Progenitor cell of endocrine pancreas (in vitro differentiated cells): Measurements from ENCODE around the gene TMCC2. TPM values are rescaled to one million over a fixed set of nuclear protein-coding genes. Genes with fewer than 3 reads are reported as not detected.

Source experiments
- DNase-seq: peaks from one replicate; pipeline ENCODE4 v3.0.0; 2021; ENCODE audit warnings: low spot score; ENCODE audit not compliant: unreplicated experiment
- H3K27ac Mint-ChIP-seq: 2 replicates; pipeline ENCODE4 v1.8.0; 2021; ENCODE audit warnings: mild to moderate bottlenecking, moderate library complexity, mixed read lengths
- H3K27me3 Mint-ChIP-seq: 2 replicates; pipeline ENCODE4 v1.8.0; 2021; ENCODE audit warnings: mixed read lengths
- H3K36me3 Mint-ChIP-seq: 2 replicates; pipeline ENCODE4 v1.8.0; 2022; ENCODE audit warnings: mixed read lengths; ENCODE audit not compliant: insufficient read depth
- H3K4me1 Mint-ChIP-seq: 2 replicates; pipeline ENCODE4 v1.8.0; 2021; ENCODE audit warnings: low read depth, mixed read lengths
- H3K4me3 Mint-ChIP-seq: 2 replicates; pipeline ENCODE4 v1.8.0; 2021; ENCODE audit warnings: low read depth, mild to moderate bottlenecking, moderate library complexity, mixed read lengths
- H3K9me3 Mint-ChIP-seq: 2 replicates; pipeline ENCODE4 v1.8.0; 2021; ENCODE audit warnings: low read depth, mixed read lengths
- CTCF ChIP-seq: fragments of 200-600 bp; sonication (generic); IDR thresholded peaks from one replicate; pipeline ENCODE4 v1.5.0; 2021; ENCODE audit warnings: antibody characterized with exemption, mild to moderate bottlenecking; ENCODE audit not compliant: unreplicated experiment
- total RNA-seq: library from RNA; stranded (reverse); gene quantifications from 2 replicates; pipeline ENCODE4 v1.2.1, GENCODE V29; 2021

Gene TMCC2
- total RNA-seq, 1 donor from 2014 or later, result 4.6 TPM

GRCh38 chr1:205287767-205288559 is 60.2 kb downstream of the TMCC2 start:
- Mint-ChIP-seq H3K36me3 (no peaks in the 10 kb centered on the region), H3K9me3 (no peaks in the 10 kb centered on the region), H3K27me3 (peaks cover 7% of the 10 kb centered on the region), H3K4me1 (peaks cover 2% of the 10 kb centered on the region), H3K4me3 (no peak overlapping the region), H3K27ac (no peak overlapping the region)
- no peak for DNase-seq
- TF ChIP-seq CTCF, result no peak

GRCh38 chr1:205291596-205291995 is 63.9 kb downstream of the TMCC2 start:
- Mint-ChIP-seq H3K27ac (no peak overlapping the region), H3K27me3 (peaks cover 7% of the 10 kb centered on the region), H3K4me3 (no peak overlapping the region), H3K4me1 (peaks cover 17% of the 10 kb centered on the region), H3K36me3 (no peaks in the 10 kb centered on the region), H3K9me3 (no peaks in the 10 kb centered on the region)
- TF ChIP-seq CTCF, result no peak
- DNase-seq, result no peak

GRCh38 chr1:205293350-205294074 is 65.8 kb downstream of the TMCC2 start:
- H3K27ac Mint-ChIP-seq, result peak overlapping the region; percentile 29
- H3K4me3 Mint-ChIP-seq, result no peak overlapping the region
- H3K4me1 Mint-ChIP-seq, result peaks cover 23% of the 10 kb centered on the region
- no peaks in the 10 kb centered on the region for H3K9me3 Mint-ChIP-seq
- H3K36me3 Mint-ChIP-seq, result no peaks in the 10 kb centered on the region
- TF ChIP-seq CTCF, result no peak
- no peaks in the 10 kb centered on the region for H3K27me3 Mint-ChIP-seq
- no peak for DNase-seq

GRCh38 chr1:205294175-205294917 is 66.6 kb downstream of the TMCC2 start:
- H3K4me3 Mint-ChIP-seq, result peak overlapping the region; percentile 12
- DNase-seq, result no peak
- H3K4me1 Mint-ChIP-seq, result peaks cover 24% of the 10 kb centered on the region
- H3K27ac Mint-ChIP-seq, result peak overlapping the region; percentile 29
- no peaks in the 10 kb centered on the region for H3K9me3 Mint-ChIP-seq
- TF ChIP-seq CTCF, result no peak
- no peaks in the 10 kb centered on the region for H3K36me3 Mint-ChIP-seq
- H3K27me3 Mint-ChIP-seq, result no peaks in the 10 kb centered on the region

- TF ChIP-seq CTCF, result no peak
- no peaks in the 10 kb centered on the region for H3K9me3 Mint-ChIP-seq
- H3K27ac Mint-ChIP-seq, result no peak overlapping the region
- H3K36me3 Mint-ChIP-seq, result no peaks in the 10 kb centered on the region
- peak overlapping the region; percentile 12 for H3K4me3 Mint-ChIP-seq
- peaks cover 24% of the 10 kb centered on the region for H3K4me1 Mint-ChIP-seq
- DNase-seq, result no peak
- H3K27me3 Mint-ChIP-seq, result no peaks in the 10 kb centered on the region
Measured at GRCh38 chr1:205294934-205295333, 67.2 kb downstream of the TMCC2 start.
